ENCODE data around the gene XRCC6. TPM values are rescaled to one million over a fixed set of nuclear protein-coding genes. Genes with fewer than 3 reads are reported as not detected.

XRCC6 gene
- total and polyA plus RNA-seq, 2 donors (not counting 1 experiment from before 2014, with no cell fraction given) = 183 to 268 TPM

DNA sequence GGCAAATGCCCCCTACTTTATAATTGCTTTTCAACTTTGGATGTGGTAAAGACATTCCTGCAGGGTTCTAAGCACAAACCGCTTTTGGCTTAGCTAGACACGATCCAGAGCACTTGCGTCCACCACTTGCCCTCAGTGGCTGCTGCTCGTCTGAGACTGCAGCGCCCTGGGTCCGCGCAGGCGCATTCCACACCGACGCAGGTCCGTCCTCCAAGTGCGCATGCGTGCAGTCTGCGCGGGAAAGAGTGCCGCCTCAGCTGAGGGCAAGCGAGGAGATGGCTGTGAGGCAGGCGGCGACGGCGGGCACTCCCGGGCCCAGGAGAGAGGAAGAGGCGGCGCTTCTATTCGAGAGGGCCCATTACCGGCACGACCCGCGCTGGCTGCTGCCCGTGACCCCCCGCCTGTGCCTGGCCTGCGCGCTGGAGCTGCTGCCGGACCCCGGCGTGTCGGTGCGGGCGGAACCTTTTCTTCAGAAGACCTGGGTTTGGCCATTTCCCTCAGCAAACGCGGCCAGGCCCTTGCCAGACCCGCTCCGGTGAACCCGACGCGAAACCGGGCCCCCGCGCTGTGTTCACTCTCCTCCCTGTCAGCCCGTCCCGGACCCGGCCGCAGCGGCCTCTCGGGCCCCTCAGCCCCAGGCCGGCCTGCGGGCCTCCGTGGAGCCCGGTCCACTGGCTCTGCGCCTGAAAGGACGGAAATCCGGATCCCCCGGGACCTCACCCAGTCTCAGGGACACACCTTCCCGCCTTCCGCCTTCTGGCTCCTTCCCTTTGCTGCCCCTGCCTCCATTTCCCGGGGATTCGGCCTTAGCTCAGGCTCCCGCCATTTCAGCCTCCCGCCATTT is 78.4 kb downstream of the XRCC6 start, which contains the start of gene MEI1:
Gene MEI1 (plus strand): TSS at position 240 of the 844 bp plus-strand sequence. CDS start 36 bp downstream, at position 276.
- no peaks in the 10 kb centered on the region for H3K36me3 ChIP-seq (ENCODE audit: control insufficient read depth, insufficient read depth, low read length)
- DNase-seq (ENCODE audit: low read depth in 2 of 2) = peak; percentile 56 to 64
- H4K20me1 ChIP-seq (ENCODE audit: control insufficient read depth, extremely low read depth, insufficient read depth, low read length) = no peaks in the 10 kb centered on the region
- H3K79me2 ChIP-seq (ENCODE audit: control insufficient read depth, insufficient read depth, low read length) = no peaks in the 10 kb centered on the region
- no peaks in the 10 kb centered on the region for H3K27me3 ChIP-seq (ENCODE audit: control insufficient read depth, insufficient read depth, low read length)
- peak within 1 kb of the TSS in 1 of 4 experiments; percentile 10 for H3K4me3 ChIP-seq (replicated peaks in 1 of 4; ENCODE audit: control extremely low read depth in 1 of 4, insufficient read depth in 1 of 4, low read depth in 3 of 4, low read length in 4 of 4)
- H2AFZ ChIP-seq (ENCODE audit: low read length) = no peak within 1 kb of the TSS
- H3K4me2 ChIP-seq (ENCODE audit: extremely low read depth, insufficient read depth, low read length) = no peak within 1 kb of the TSS
- no peak within 1 kb of the TSS for H3K27ac ChIP-seq (ENCODE audit: insufficient read depth, low read length)
- peaks cover 6% of the 10 kb centered on the region for H3K4me1 ChIP-seq (ENCODE audit: control insufficient read depth, extremely low read depth, insufficient read depth, low read length)
- TF ChIP-seq EZH2 (IDR thresholded peaks at IDR 0.05; ENCODE audit: low read length, missing control alignments) = no peak
- TF ChIP-seq, protein P1, sequence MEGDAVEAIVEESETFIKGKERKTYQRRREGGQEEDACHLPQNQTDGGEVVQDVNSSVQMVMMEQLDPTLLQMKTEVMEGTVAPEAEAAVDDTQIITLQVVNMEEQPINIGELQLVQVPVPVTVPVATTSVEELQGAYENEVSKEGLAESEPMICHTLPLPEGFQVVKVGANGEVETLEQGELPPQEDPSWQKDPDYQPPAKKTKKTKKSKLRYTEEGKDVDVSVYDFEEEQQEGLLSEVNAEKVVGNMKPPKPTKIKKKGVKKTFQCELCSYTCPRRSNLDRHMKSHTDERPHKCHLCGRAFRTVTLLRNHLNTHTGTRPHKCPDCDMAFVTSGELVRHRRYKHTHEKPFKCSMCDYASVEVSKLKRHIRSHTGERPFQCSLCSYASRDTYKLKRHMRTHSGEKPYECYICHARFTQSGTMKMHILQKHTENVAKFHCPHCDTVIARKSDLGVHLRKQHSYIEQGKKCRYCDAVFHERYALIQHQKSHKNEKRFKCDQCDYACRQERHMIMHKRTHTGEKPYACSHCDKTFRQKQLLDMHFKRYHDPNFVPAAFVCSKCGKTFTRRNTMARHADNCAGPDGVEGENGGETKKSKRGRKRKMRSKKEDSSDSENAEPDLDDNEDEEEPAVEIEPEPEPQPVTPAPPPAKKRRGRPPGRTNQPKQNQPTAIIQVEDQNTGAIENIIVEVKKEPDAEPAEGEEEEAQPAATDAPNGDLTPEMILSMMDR (conservative IDR thresholded peaks at IDR 0.05 in 1 of 2, IDR thresholded peaks at IDR 0.05 in 1 of 2; ENCODE audit: low read depth in 1 of 2, low read length in 2 of 2) = no peak
- H3K9me3 ChIP-seq (ENCODE audit: control insufficient read depth, insufficient read depth, low read depth, low read length) = no peaks in the 10 kb centered on the region
- H3K9ac ChIP-seq (ENCODE audit: insufficient read depth, low read length) = no peak within 1 kb of the TSS

DNA sequence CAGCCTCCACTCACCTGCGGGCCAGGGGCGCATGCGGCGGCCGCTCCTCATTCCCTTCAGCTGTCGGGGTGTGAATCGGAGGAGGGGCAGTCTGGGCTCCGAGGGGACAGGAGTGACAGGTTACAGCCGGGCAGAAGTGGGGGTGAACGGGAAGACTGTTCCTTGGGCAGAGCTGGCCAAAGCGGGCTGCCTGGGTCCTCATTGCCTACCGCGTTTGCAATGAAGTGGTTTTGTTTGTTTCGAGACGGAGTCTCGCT is 78.9 kb downstream of the XRCC6 start:
- no peak for DNase-seq (ENCODE audit: low read depth in 2 of 2)
- Histone ChIP-seq H3K27me3 (ENCODE audit: control insufficient read depth, insufficient read depth, low read length) (no peaks in the 10 kb centered on the region), H3K27ac (ENCODE audit: insufficient read depth, low read length) (no peak overlapping the region), H3K9me3 (ENCODE audit: control insufficient read depth, insufficient read depth, low read depth, low read length) (no peaks in the 10 kb centered on the region), H2AFZ (ENCODE audit: low read length) (no peak overlapping the region), H3K79me2 (ENCODE audit: control insufficient read depth, insufficient read depth, low read length) (no peaks in the 10 kb centered on the region), H3K4me3 (replicated peaks in 1 of 4; ENCODE audit: control extremely low read depth in 1 of 4, insufficient read depth in 1 of 4, low read depth in 3 of 4, low read length in 4 of 4) (no peak overlapping the region), H4K20me1 (ENCODE audit: control insufficient read depth, extremely low read depth, insufficient read depth, low read length) (no peaks in the 10 kb centered on the region), H3K9ac (ENCODE audit: insufficient read depth, low read length) (no peak overlapping the region), H3K36me3 (ENCODE audit: control insufficient read depth, insufficient read depth, low read length) (no peaks in the 10 kb centered on the region), H3K4me1 (ENCODE audit: control insufficient read depth, extremely low read depth, insufficient read depth, low read length) (peaks cover 6% of the 10 kb centered on the region), H3K4me2 (ENCODE audit: extremely low read depth, insufficient read depth, low read length) (no peak overlapping the region)
- TF ChIP-seq EZH2 (IDR thresholded peaks at IDR 0.05; ENCODE audit: low read length, missing control alignments) = no peak
- TF ChIP-seq, protein P1 (conservative IDR thresholded peaks at IDR 0.05 in 1 of 2, IDR thresholded peaks at IDR 0.05 in 1 of 2; ENCODE audit: low read depth in 1 of 2, low read length in 2 of 2) = no peak

DNA sequence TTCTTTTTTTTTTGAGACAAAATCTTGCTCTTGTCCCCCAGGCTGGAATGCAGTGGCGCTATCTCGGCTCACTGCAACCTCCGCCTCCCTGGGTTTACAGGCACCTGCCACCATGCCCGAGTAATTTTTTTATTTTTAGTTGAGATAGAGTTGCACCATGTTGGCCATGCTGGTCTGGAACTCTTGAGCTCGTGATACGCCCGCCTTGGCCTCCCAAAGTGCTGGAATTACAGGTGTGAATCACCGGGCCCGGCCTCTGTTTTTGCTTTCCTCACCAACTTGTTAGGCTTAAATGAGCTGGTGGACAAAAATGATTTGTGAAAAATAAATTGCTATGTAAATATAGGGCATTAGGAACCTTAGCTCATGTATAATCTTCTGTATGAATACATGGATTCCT is 81.7 kb downstream of the XRCC6 start:
- Histone ChIP-seq H3K4me2 (ENCODE audit: extremely low read depth, insufficient read depth, low read length) (no peak overlapping the region), H3K4me1 (ENCODE audit: control insufficient read depth, extremely low read depth, insufficient read depth, low read length) (no peaks in the 10 kb centered on the region), H3K9ac (ENCODE audit: insufficient read depth, low read length) (no peak overlapping the region), H3K27me3 (ENCODE audit: control insufficient read depth, insufficient read depth, low read length) (no peaks in the 10 kb centered on the region), H3K9me3 (ENCODE audit: control insufficient read depth, insufficient read depth, low read depth, low read length) (no peaks in the 10 kb centered on the region), H2AFZ (ENCODE audit: low read length) (no peak overlapping the region), H3K27ac (ENCODE audit: insufficient read depth, low read length) (no peak overlapping the region), H3K4me3 (replicated peaks in 1 of 4; ENCODE audit: control extremely low read depth in 1 of 4, insufficient read depth in 1 of 4, low read depth in 3 of 4, low read length in 4 of 4) (no peak overlapping the region), H4K20me1 (ENCODE audit: control insufficient read depth, extremely low read depth, insufficient read depth, low read length) (no peaks in the 10 kb centered on the region), H3K79me2 (ENCODE audit: control insufficient read depth, insufficient read depth, low read length) (no peaks in the 10 kb centered on the region), H3K36me3 (ENCODE audit: control insufficient read depth, insufficient read depth, low read length) (no peaks in the 10 kb centered on the region)
- no peak for DNase-seq (ENCODE audit: low read depth in 2 of 2)
- TF ChIP-seq EZH2 (IDR thresholded peaks at IDR 0.05; ENCODE audit: low read length, missing control alignments) = no peak
- TF ChIP-seq, protein P1 (conservative IDR thresholded peaks at IDR 0.05 in 1 of 2, IDR thresholded peaks at IDR 0.05 in 1 of 2; ENCODE audit: low read depth in 1 of 2, low read length in 2 of 2) = no peak
